ENCODE measurements around the gene B3GAT1.

DNA sequence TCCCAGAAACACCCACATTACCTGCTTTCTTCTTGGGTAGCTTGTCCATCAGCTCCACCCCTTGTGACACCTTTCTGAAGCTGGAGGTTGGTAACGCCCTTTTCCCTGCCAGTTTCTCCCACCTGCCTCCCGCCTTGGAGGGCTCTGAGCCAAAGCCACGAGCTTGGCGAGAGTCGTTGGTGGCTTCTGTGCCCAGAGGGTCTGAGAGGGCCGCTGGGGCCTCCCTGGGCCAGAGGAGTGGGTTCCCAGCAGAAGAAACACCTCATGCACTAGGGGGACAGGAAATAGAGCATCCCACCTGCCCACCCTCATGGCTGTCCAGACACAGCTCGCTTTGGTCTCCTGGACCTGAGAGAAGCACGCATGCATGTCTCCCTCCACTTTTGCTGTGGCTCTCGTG is 37.9 kb downstream of the B3GAT1 start:
- TF ChIP-seq, protein P1, sequence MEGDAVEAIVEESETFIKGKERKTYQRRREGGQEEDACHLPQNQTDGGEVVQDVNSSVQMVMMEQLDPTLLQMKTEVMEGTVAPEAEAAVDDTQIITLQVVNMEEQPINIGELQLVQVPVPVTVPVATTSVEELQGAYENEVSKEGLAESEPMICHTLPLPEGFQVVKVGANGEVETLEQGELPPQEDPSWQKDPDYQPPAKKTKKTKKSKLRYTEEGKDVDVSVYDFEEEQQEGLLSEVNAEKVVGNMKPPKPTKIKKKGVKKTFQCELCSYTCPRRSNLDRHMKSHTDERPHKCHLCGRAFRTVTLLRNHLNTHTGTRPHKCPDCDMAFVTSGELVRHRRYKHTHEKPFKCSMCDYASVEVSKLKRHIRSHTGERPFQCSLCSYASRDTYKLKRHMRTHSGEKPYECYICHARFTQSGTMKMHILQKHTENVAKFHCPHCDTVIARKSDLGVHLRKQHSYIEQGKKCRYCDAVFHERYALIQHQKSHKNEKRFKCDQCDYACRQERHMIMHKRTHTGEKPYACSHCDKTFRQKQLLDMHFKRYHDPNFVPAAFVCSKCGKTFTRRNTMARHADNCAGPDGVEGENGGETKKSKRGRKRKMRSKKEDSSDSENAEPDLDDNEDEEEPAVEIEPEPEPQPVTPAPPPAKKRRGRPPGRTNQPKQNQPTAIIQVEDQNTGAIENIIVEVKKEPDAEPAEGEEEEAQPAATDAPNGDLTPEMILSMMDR (IDR thresholded peaks at IDR 0.05) = no peak
- no peak for TF ChIP-seq SIN3A (IDR thresholded peaks at IDR 0.05; ENCODE audit: borderline replicate concordance, low read depth, low read length)
- TF ChIP-seq RAD21 (IDR thresholded peaks at IDR 0.05; ENCODE audit: low read length) = no peak
- TF ChIP-seq EP300 (IDR thresholded peaks at IDR 0.05; ENCODE audit: borderline replicate concordance in 1 of 2, low read depth in 1 of 2, low read length in 1 of 2) = no peak
- no peak for TF ChIP-seq EZH2phosphoT487 (IDR thresholded peaks at IDR 0.05; ENCODE audit: borderline replicate concordance, low read depth)
- TF ChIP-seq, protein P2, sequence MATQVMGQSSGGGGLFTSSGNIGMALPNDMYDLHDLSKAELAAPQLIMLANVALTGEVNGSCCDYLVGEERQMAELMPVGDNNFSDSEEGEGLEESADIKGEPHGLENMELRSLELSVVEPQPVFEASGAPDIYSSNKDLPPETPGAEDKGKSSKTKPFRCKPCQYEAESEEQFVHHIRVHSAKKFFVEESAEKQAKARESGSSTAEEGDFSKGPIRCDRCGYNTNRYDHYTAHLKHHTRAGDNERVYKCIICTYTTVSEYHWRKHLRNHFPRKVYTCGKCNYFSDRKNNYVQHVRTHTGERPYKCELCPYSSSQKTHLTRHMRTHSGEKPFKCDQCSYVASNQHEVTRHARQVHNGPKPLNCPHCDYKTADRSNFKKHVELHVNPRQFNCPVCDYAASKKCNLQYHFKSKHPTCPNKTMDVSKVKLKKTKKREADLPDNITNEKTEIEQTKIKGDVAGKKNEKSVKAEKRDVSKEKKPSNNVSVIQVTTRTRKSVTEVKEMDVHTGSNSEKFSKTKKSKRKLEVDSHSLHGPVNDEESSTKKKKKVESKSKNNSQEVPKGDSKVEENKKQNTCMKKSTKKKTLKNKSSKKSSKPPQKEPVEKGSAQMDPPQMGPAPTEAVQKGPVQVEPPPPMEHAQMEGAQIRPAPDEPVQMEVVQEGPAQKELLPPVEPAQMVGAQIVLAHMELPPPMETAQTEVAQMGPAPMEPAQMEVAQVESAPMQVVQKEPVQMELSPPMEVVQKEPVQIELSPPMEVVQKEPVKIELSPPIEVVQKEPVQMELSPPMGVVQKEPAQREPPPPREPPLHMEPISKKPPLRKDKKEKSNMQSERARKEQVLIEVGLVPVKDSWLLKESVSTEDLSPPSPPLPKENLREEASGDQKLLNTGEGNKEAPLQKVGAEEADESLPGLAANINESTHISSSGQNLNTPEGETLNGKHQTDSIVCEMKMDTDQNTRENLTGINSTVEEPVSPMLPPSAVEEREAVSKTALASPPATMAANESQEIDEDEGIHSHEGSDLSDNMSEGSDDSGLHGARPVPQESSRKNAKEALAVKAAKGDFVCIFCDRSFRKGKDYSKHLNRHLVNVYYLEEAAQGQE (IDR thresholded peaks at IDR 0.05; ENCODE audit: low read depth, low read length) = no peak
- no peak for TF ChIP-seq YY1 (IDR thresholded peaks at IDR 0.05; ENCODE audit: low read depth)
- TF ChIP-seq JUND (IDR thresholded peaks at IDR 0.05) = no peak

All from SK-N-SH (cell line).